ENCODE data around the gene ADAMTS2.

- no peak for TF ChIP-seq CTCF (IDR thresholded peaks at IDR 0.05)
- TF ChIP-seq POLR2AphosphoS5 (IDR thresholded peaks at IDR 0.05) = no peak
Observed at GRCh38 chr5:179210478-179210877, 134.8 kb downstream of the ADAMTS2 start.

Measured in transverse colon (tissue), 4 donors.